GM21367 (cell line): ENCODE data around the gene PRSS48.
"Not testable (repeated sequence)": the region's sequence is repeated elsewhere in the genome, so short reads cannot be mapped to it uniquely, and the experiment has no call there.

ENCODE experiments used
- ATAC-seq: cut with Tn5 transposase; IDR thresholded peaks from one replicate; pipeline ENCODE4 v1.9.1; 2021; ENCODE audit not compliant: unreplicated experiment

The PRSS48 gene

GRCh38 chr4:151315212-151315886, 38.4 kb downstream of the PRSS48 start:
- ATAC-seq: no peak

GRCh38 chr4:151316645-151317044, 39.7 kb downstream of the PRSS48 start:
- no peak for ATAC-seq

GRCh38 chr4:151318307-151319006, 41.5 kb downstream of the PRSS48 start:
- ATAC-seq: no peak

GRCh38 chr4:151319490-151319889, 42.5 kb downstream of the PRSS48 start:
- ATAC-seq: no peak

GRCh38 chr4:151321586-151321985, 44.6 kb downstream of the PRSS48 start:
- ATAC-seq: no peak

- not testable (repeated sequence) for ATAC-seq
Observed at GRCh38 chr4:151322161-151322560, 45.2 kb downstream of the PRSS48 start.

- no peak for ATAC-seq
Observed at GRCh38 chr4:151322570-151322969, 45.6 kb downstream of the PRSS48 start.

- ATAC-seq: no peak
Observed at GRCh38 chr4:151323667-151324066, 46.7 kb downstream of the PRSS48 start.

- no peak for ATAC-seq
Observed at GRCh38 chr4:151324124-151324751, 47.3 kb downstream of the PRSS48 start.

GRCh38 chr4:151324752-151325110, 47.8 kb downstream of the PRSS48 start:
- no peak for ATAC-seq

GRCh38 chr4:151325111-151325948, 48.4 kb downstream of the PRSS48 start, which contains the start of gene SH3D19:
TSS of gene SH3D19 (minus strand) at chr4:151325605. CDS start at chr4:151325352, 253 bp downstream.
- ATAC-seq: no peak

GRCh38 chr4:151325949-151326246, 48.9 kb downstream of the PRSS48 start:
- no peak for ATAC-seq

GRCh38 chr4:151329217-151330007, 52.5 kb downstream of the PRSS48 start:
- no peak for ATAC-seq

GRCh38 chr4:151331276-151332042, 54.5 kb downstream of the PRSS48 start:
- no peak for ATAC-seq

- ATAC-seq: no peak
Observed at GRCh38 chr4:151339467-151339866, 62.5 kb downstream of the PRSS48 start.

GRCh38 chr4:151340751-151341385, 63.9 kb downstream of the PRSS48 start:
- ATAC-seq: no peak
